B cell (primary cell): Measurements from ENCODE around the gene AMBRA1. TPM values are rescaled to one million over a fixed set of nuclear protein-coding genes. Genes with fewer than 3 reads are reported as not detected.

Experiments used
- ATAC-seq: fragments of 200-7000 bp; cut with Tn5 transposase; one replicate; pipeline ENCODE4 v1.10.0; 2021; ENCODE audit warnings: low read depth, mild to moderate bottlenecking, moderate number of reproducible peaks, moderate library complexity
- CTCF ChIA-PET: fragments of 350-600 bp; sonication (Branson Sonifier 250); formaldehyde crosslinking; loops from one replicate; lab custom pipeline; 2021; ENCODE audit warnings: antibody characterized with exemption, inconsistent platforms; lab: Charles Lee
- POLR2A ChIA-PET: fragments of 350-600 bp; sonication (Branson Sonifier 250); formaldehyde crosslinking; loops from one replicate; lab custom pipeline; 2021; ENCODE audit warnings: antibody characterized with exemption; lab: Charles Lee
- DNase-seq: peaks from one replicate; pipeline ENCODE4 v3.0.0; 2013
- H2AFZ ChIP-seq: 2 replicates; pipeline ENCODE4 v1.6.1; 2012; ENCODE audit warnings: mild to moderate bottlenecking, low read depth, low read length; ENCODE audit not compliant: insufficient read depth, poor library complexity, severe bottlenecking
- H3K27ac ChIP-seq, 2 donors: 1 replicate in 1 of 2; 2 replicates in 1 of 2; pipeline ENCODE4 v1.5.1; 2012 to 2013; ENCODE audit warnings: low read length in 2 of 2, mild to moderate bottlenecking in 2 of 2, moderate library complexity in 1 of 2
- H3K27me3 ChIP-seq, 4 experiments: fragments of 200-600 bp in 1 of 4; sonication (generic) in 1 of 4; replicated peaks in 1 of 4; 1 replicate in 2 of 4; 2 replicates in 2 of 4; pipeline versions ENCODE4 v1.6.1 to v1.7.0; 2013 to 2016; ENCODE audit warnings: low read length in 3 of 4, mild to moderate bottlenecking in 2 of 4, mixed read lengths in 1 of 4, moderate library complexity in 1 of 4; ENCODE audit not compliant: insufficient read depth in 4 of 4, control insufficient read depth in 3 of 4; ENCODE audit errors: control extremely low read depth in 1 of 4
- H3K36me3 ChIP-seq, 2 experiments: replicated peaks in 1 of 2; 1 replicate in 1 of 2; 2 replicates in 1 of 2; pipeline versions ENCODE4 v1.6.1 to v1.7.1; 2013; ENCODE audit warnings: low read length in 1 of 2; ENCODE audit not compliant: insufficient read depth in 2 of 2, control insufficient read depth in 1 of 2; ENCODE audit errors: control extremely low read depth in 1 of 2, extremely low read depth in 1 of 2
- H3K4me1 ChIP-seq, 2 donors: fragments of 200-600 bp in 1 of 2; sonication (generic) in 1 of 2; 1 replicate in 1 of 2; 2 replicates in 1 of 2; pipeline versions ENCODE4 v1.5.1 to v1.6.1; 2013 to 2017; ENCODE audit warnings: low read length in 2 of 2; ENCODE audit not compliant: control insufficient read depth in 2 of 2, insufficient read depth in 2 of 2
- H3K4me2 ChIP-seq: replicated peaks from 2 replicates; pipeline ENCODE3; 2012; ENCODE audit warnings: mild to moderate bottlenecking, low read depth, low read length; ENCODE audit not compliant: poor library complexity, severe bottlenecking
- H3K4me3 ChIP-seq, 5 experiments: fragments of 200-600 bp in 1 of 5; sonication (generic) in 1 of 5; 1 replicate in 3 of 5; 2 replicates in 2 of 5; pipeline versions ENCODE4 v1.5.1 to v1.7.0; 2011 to 2016; ENCODE audit warnings: low read length in 4 of 5, mild to moderate bottlenecking in 4 of 5, low read depth in 2 of 5, control low read depth in 1 of 5, moderate library complexity in 1 of 5; ENCODE audit not compliant: insufficient read depth in 1 of 5; ENCODE audit errors: control extremely low read depth in 1 of 5, extremely low read depth in 1 of 5
- H3K79me2 ChIP-seq: fragments of 200-600 bp; sonication (generic); one replicate; pipeline ENCODE4 v1.6.0; 2016; ENCODE audit warnings: low read length; ENCODE audit not compliant: control insufficient read depth, insufficient read depth
- H3K9ac ChIP-seq: fragments of 200-600 bp; sonication (generic); 2 replicates; pipeline ENCODE4 v1.6.1; 2017; ENCODE audit warnings: mild to moderate bottlenecking, low read length, moderate library complexity
- H3K9me3 ChIP-seq, 3 donors: one replicate each; pipeline versions ENCODE4 v1.6.1 to v1.7.1; 2013; ENCODE audit warnings: low read length in 2 of 3; ENCODE audit not compliant: control insufficient read depth in 2 of 3, insufficient read depth in 1 of 3; ENCODE audit errors: control extremely low read depth in 1 of 3
- H4K20me1 ChIP-seq: 2 replicates; pipeline ENCODE4 v1.6.0; 2012; ENCODE audit warnings: mild to moderate bottlenecking, low read length; ENCODE audit not compliant: insufficient read depth, control insufficient read depth, poor library complexity, severe bottlenecking
- H3K27ac Mint-ChIP-seq: one replicate; pipeline ENCODE4 v1.8.0; 2021; ENCODE audit warnings: mixed read lengths
- H3K27me3 Mint-ChIP-seq: one replicate; pipeline ENCODE4 v1.8.0; 2021; ENCODE audit warnings: mixed read lengths
- H3K4me1 Mint-ChIP-seq: one replicate; pipeline ENCODE4 v1.8.0; 2021; ENCODE audit warnings: mixed read lengths
- H3K4me3 Mint-ChIP-seq: one replicate; pipeline ENCODE4 v1.8.0; 2021; ENCODE audit warnings: mixed read lengths
- H3K9me3 Mint-ChIP-seq: one replicate; pipeline ENCODE4 v1.8.0; 2022; ENCODE audit warnings: mixed read lengths; ENCODE audit not compliant: insufficient read depth
- CTCF ChIP-seq: fragments of 200-600 bp; IDR thresholded peaks from one replicate; pipeline ENCODE4 v1.8.0; 2022; ENCODE audit warnings: antibody characterized with exemption, mild to moderate bottlenecking
- EZH2 ChIP-seq: IDR thresholded peaks from 2 replicates; pipeline ENCODE4 v1.6.1; 2012; ENCODE audit warnings: borderline replicate concordance, low read depth, mild to moderate bottlenecking, moderate library complexity, low read length; ENCODE audit not compliant: insufficient read depth, poor library complexity, severe bottlenecking
- WGBS: methylation state at CpG from one replicate; pipeline ENCODE4 v1.1.5; 2013; ENCODE audit warnings: missing lambda C conversion rate; ENCODE audit not compliant: insufficient coverage; 5-methylcytosine and 5-hydroxymethylcytosine counted together
- intact Hi-C: fragments of 100-400 bp; cut with micrococcal nuclease; formaldehyde crosslinking; loops from one replicate; pipeline ENCODE4 v1.10.0; 2022
- polyA plus RNA-seq: library from polyadenylated mRNA; depleted of rRNA; stranded (reverse); fragments of >200 nt; gene quantifications from 2 replicates; pipeline ENCODE4 v1.2.3, GENCODE V29; 2012
- total RNA-seq, 2 donors: library from RNA; stranded (reverse); fragments of 120-200 nt in 1 of 2; gene quantifications; 1 replicate in 1 of 2; 2 replicates in 1 of 2; pipeline versions ENCODE4 v1.2.3 to v1.2.4, GENCODE V29; 2013 to 2022

The AMBRA1 gene
- total and polyA plus RNA-seq, 2 donors (not counting 1 experiment from before 2014, with no cell fraction given), result 13.8 to 36.1 TPM

- Histone ChIP-seq H3K79me2 (peaks cover 50% of the 10 kb centered on the region), H3K27ac (no peak overlapping the region), H3K4me2 (no peak overlapping the region), H3K9ac (no peak overlapping the region), H3K4me3 (no peak overlapping the region), H3K36me3 (peaks cover 0 to 5% of the 10 kb centered on the region in 2 experiments), H3K4me1 (peaks cover 19 to 30% of the 10 kb centered on the region in 2 donors), H3K27me3 (no peaks in the 10 kb centered on the region), H2AFZ (no peak overlapping the region), H3K9me3 (no peaks in the 10 kb centered on the region), H4K20me1 (peaks cover 83% of the 10 kb centered on the region)
- DNase-seq, result no peak
- no peak for ATAC-seq
- H3K27ac Mint-ChIP-seq, result no peak overlapping the region
- WGBS, result 95% methylated on average over 3 of the region's 3 CpGs
- CTCF ChIA-PET, result interaction anchor here (1.4 to 1.9 kb wide), 2 partner anchors 12 to 121 kb away, joined by 4 read pairs; no protein-coding TSS in a partner anchor
- no peak overlapping the region for H3K4me3 Mint-ChIP-seq
- POLR2A ChIA-PET, result no interaction called here
- H3K4me1 Mint-ChIP-seq, result peaks cover 30% of the 10 kb centered on the region
- TF ChIP-seq CTCF, result no peak
- no peaks in the 10 kb centered on the region for H3K27me3 Mint-ChIP-seq
- intact Hi-C loops, result no loop called here
- no peaks in the 10 kb centered on the region for H3K9me3 Mint-ChIP-seq
These were observed 229.0 kb downstream of the AMBRA1 start for GRCh38 chr11:46364791-46365190.

- Histone ChIP-seq H4K20me1 (peaks cover 75% of the 10 kb centered on the region), H3K4me3 (no peak overlapping the region), H3K27ac (no peak overlapping the region), H3K27me3 (no peaks in the 10 kb centered on the region), H3K36me3 (peaks cover 0 to 5% of the 10 kb centered on the region in 2 experiments), H2AFZ (no peak overlapping the region), H3K4me2 (no peak overlapping the region), H3K79me2 (peaks cover 48% of the 10 kb centered on the region), H3K9ac (no peak overlapping the region), H3K4me1 (peaks cover 19 to 30% of the 10 kb centered on the region in 2 donors), H3K9me3 (no peaks in the 10 kb centered on the region)
- H3K4me1 Mint-ChIP-seq, result peaks cover 27% of the 10 kb centered on the region
- intact Hi-C loops, result no loop called here
- ChIA-PET POLR2A (no interaction called here), CTCF (interaction anchor here (1.9 kb wide), 1 partner anchor 12 kb away, joined by 4 read pairs; no protein-coding TSS in a partner anchor)
- no peak for ATAC-seq
- no peak overlapping the region for H3K27ac Mint-ChIP-seq
- TF ChIP-seq CTCF (no peak), EZH2 (no peak)
- no peak for DNase-seq
- no peaks in the 10 kb centered on the region for H3K27me3 Mint-ChIP-seq
- no peaks in the 10 kb centered on the region for H3K9me3 Mint-ChIP-seq
- WGBS, result 93% methylated on average over 8 of the region's 9 CpGs
- no peak overlapping the region for H3K4me3 Mint-ChIP-seq
These were observed 229.8 kb downstream of the AMBRA1 start for GRCh38 chr11:46364056-46364455.
